CD14-positive monocyte (primary cell): ENCODE data around the gene CREBBP. TPM values are rescaled to one million over a fixed set of nuclear protein-coding genes. Genes with fewer than 3 reads are reported as not detected.

Experiments
- DNase-seq, 3 donors: peaks; one replicate each; pipeline ENCODE4 v3.0.0-alpha.2; 2011 to 2022
- H2AFZ ChIP-seq: 2 replicates; pipeline ENCODE4 v1.6.0; 2012; ENCODE audit warnings: mild to moderate bottlenecking, low read depth, low read length, inconsistent platforms; ENCODE audit not compliant: insufficient read depth, poor library complexity, severe bottlenecking
- H3K27ac ChIP-seq, 2 donors: 1 replicate in 1 of 2; 2 replicates in 1 of 2; pipeline ENCODE4 v1.5.1; 2012 to 2013; ENCODE audit warnings: low read length in 2 of 2, control low read depth in 1 of 2, inconsistent platforms in 1 of 2, low read depth in 1 of 2, mild to moderate bottlenecking in 1 of 2
- H3K27me3 ChIP-seq, 2 donors: one replicate each; pipeline versions ENCODE4 v1.6.0 to v1.6.1; 2011 to 2013; ENCODE audit warnings: low read length in 2 of 2; ENCODE audit not compliant: control insufficient read depth in 2 of 2, insufficient read depth in 2 of 2
- H3K36me3 ChIP-seq, 2 donors: replicated peaks in 1 of 2; 1 replicate in 1 of 2; 2 replicates in 1 of 2; pipeline versions ENCODE4 v1.5.1 to v1.6.1; 2012 to 2013; ENCODE audit warnings: low read length in 2 of 2, control low read depth in 1 of 2, inconsistent platforms in 1 of 2, mild to moderate bottlenecking in 1 of 2; ENCODE audit not compliant: insufficient read depth in 2 of 2, control insufficient read depth in 1 of 2
- H3K4me1 ChIP-seq, 2 donors: 1 replicate in 1 of 2; 2 replicates in 1 of 2; pipeline versions ENCODE4 v1.5.1 to v1.6.1; 2012 to 2013; ENCODE audit warnings: low read length in 2 of 2, control low read depth in 1 of 2, inconsistent platforms in 1 of 2, mild to moderate bottlenecking in 1 of 2, moderate library complexity in 1 of 2; ENCODE audit not compliant: insufficient read depth in 2 of 2, control insufficient read depth in 1 of 2
- H3K4me2 ChIP-seq: replicated peaks from 2 replicates; pipeline ENCODE3; 2012; ENCODE audit warnings: low read length, moderate library complexity, mild to moderate bottlenecking; ENCODE audit not compliant: poor library complexity, severe bottlenecking; ENCODE audit errors: extremely low read depth
- H3K4me3 ChIP-seq, 3 experiments: fragments of 200-600 bp in 1 of 3; sonication (generic) in 1 of 3; replicated peaks in 1 of 3; 1 replicate in 2 of 3; 2 replicates in 1 of 3; pipeline ENCODE4 v1.5.1; 2011 to 2013; ENCODE audit warnings: low read length in 3 of 3, mild to moderate bottlenecking in 3 of 3, control low read depth in 2 of 3, low read depth in 2 of 3, inconsistent platforms in 1 of 3, moderate library complexity in 1 of 3
- H3K79me2 ChIP-seq: 2 replicates; pipeline ENCODE4 v1.6.0; 2012; ENCODE audit warnings: mild to moderate bottlenecking, control low read depth, inconsistent platforms, low read length, moderate library complexity; ENCODE audit not compliant: insufficient read depth
- H3K9ac ChIP-seq: 2 replicates; pipeline ENCODE4 v1.6.0; 2017; ENCODE audit warnings: low read length, mild to moderate bottlenecking; ENCODE audit not compliant: insufficient read depth, poor library complexity, severe bottlenecking
- H3K9me3 ChIP-seq, 2 donors: replicated peaks in 1 of 2; 1 replicate in 1 of 2; 2 replicates in 1 of 2; pipeline versions ENCODE4 v1.5.1 to v1.6.1; 2012 to 2013; ENCODE audit warnings: low read length in 2 of 2, control low read depth in 1 of 2; ENCODE audit not compliant: control insufficient read depth in 1 of 2, insufficient read depth in 1 of 2
- H4K20me1 ChIP-seq: 2 replicates; pipeline ENCODE4 v1.6.0; 2012; ENCODE audit warnings: mild to moderate bottlenecking, low read length, control low read depth, moderate library complexity; ENCODE audit not compliant: insufficient read depth
- H3K27ac Mint-ChIP-seq, 7 donors: one replicate each; pipeline ENCODE4 v1.8.0; 2020; ENCODE audit warnings: mild to moderate bottlenecking in 7 of 7, mixed read lengths in 7 of 7, moderate library complexity in 6 of 7, inconsistent platforms in 2 of 7
- H3K27me3 Mint-ChIP-seq, 3 donors: one replicate each; pipeline ENCODE4 v1.8.0; 2021 to 2022; ENCODE audit warnings: low read depth in 3 of 3, mild to moderate bottlenecking in 3 of 3, mixed read lengths in 3 of 3, moderate library complexity in 3 of 3, inconsistent platforms in 1 of 3
- H3K36me3 Mint-ChIP-seq, 2 donors: one replicate each; pipeline ENCODE4 v1.8.0; 2020; ENCODE audit warnings: mixed read lengths in 2 of 2, inconsistent platforms in 1 of 2, mild to moderate bottlenecking in 1 of 2
- H3K4me1 Mint-ChIP-seq: one replicate; pipeline ENCODE4 v1.8.0; 2020; ENCODE audit warnings: mild to moderate bottlenecking, mixed read lengths
- H3K4me3 Mint-ChIP-seq, 2 donors: one replicate each; pipeline ENCODE4 v1.8.0; 2020; ENCODE audit warnings: mild to moderate bottlenecking in 2 of 2, mixed read lengths in 2 of 2, moderate library complexity in 1 of 2
- H3K9me3 Mint-ChIP-seq, 7 donors: one replicate each; pipeline ENCODE4 v1.8.0; 2020 to 2022; ENCODE audit warnings: mixed read lengths in 7 of 7, mild to moderate bottlenecking in 6 of 7, moderate library complexity in 6 of 7, inconsistent platforms in 2 of 7
- CTCF ChIP-seq: fragments of 200-600 bp; IDR thresholded peaks from one replicate; pipeline ENCODE4 v1.8.0; 2022; ENCODE audit warnings: antibody characterized with exemption, mild to moderate bottlenecking
- WGBS: methylation state at CpG from one replicate; pipeline ENCODE4 v1.1.5; 2013; ENCODE audit warnings: missing lambda C conversion rate; ENCODE audit not compliant: insufficient coverage; 5-methylcytosine and 5-hydroxymethylcytosine counted together
- intact Hi-C, 2 donors: fragments of 100-400 bp; cut with micrococcal nuclease; formaldehyde crosslinking; loops; one replicate each; pipeline versions ENCODE4 v1.15.0 to v1.15.1; 2023
- polyA plus RNA-seq, 3 donors: library from polyadenylated mRNA; depleted of rRNA in 1 of 3; unstranded in 2 of 3; stranded (reverse) in 1 of 3; fragments of 300-500 nt in 2 of 3; fragments of >200 nt in 1 of 3; fragmentation: Illumina TruSeq in 2 of 3; gene quantifications; 1 replicate in 2 of 3; 2 replicates in 1 of 3; pipeline ENCODE4 v1.2.3, GENCODE V29; 2012 to 2021

CREBBP gene
- polyA plus RNA-seq, 3 donors: 2.1 to 26.9 (median 6.2) TPM

- no peak for DNase-seq
- Mint-ChIP-seq H3K27me3 (peaks cover 9 to 12% (median 9%) of the 10 kb centered on the region in 3 donors), H3K4me3 (no peak overlapping the region), H3K27ac (peak overlapping the region in 1 of 7 donors; percentile 72), H3K4me1 (no peaks in the 10 kb centered on the region), H3K36me3 (no peaks in the 10 kb centered on the region), H3K9me3 (peaks cover 13 to 28% (median 20%) of the 10 kb centered on the region in 7 donors)
- H3K36me3 ChIP-seq: no peaks in the 10 kb centered on the region
- intact Hi-C loops: no loop called here
- peaks cover 0 to 27% of the 10 kb centered on the region in 2 donors for H3K9me3 ChIP-seq
- H3K27me3 ChIP-seq: no peaks in the 10 kb centered on the region
- H3K4me1 ChIP-seq: no peaks in the 10 kb centered on the region
- no peaks in the 10 kb centered on the region for H3K79me2 ChIP-seq
- 96% methylated on average over 12 of the region's 17 CpGs for WGBS
- TF ChIP-seq CTCF: no peak
- no peak overlapping the region for H2AFZ ChIP-seq
- H3K27ac ChIP-seq: no peak overlapping the region
- no peak overlapping the region for H3K4me3 ChIP-seq
- H3K4me2 ChIP-seq: no peak overlapping the region
- H3K9ac ChIP-seq: no peak overlapping the region
- no peaks in the 10 kb centered on the region for H4K20me1 ChIP-seq
Observed at GRCh38 chr16:3915426-3916260, 35.1 kb upstream of the CREBBP start.

GRCh38 chr16:3912897-3913296 is 32.4 kb upstream of the CREBBP start:
- no peak overlapping the region for H3K4me3 Mint-ChIP-seq

More at GRCh38 chr16:3912897-3913296, 32.4 kb upstream of the CREBBP start:
- Histone ChIP-seq H3K4me3 (no peak overlapping the region), H2AFZ (no peak overlapping the region), H4K20me1 (no peaks in the 10 kb centered on the region), H3K4me2 (no peak overlapping the region), H3K9me3 (peaks cover 0 to 11% of the 10 kb centered on the region in 2 donors), H3K4me1 (no peaks in the 10 kb centered on the region), H3K9ac (no peak overlapping the region), H3K79me2 (no peaks in the 10 kb centered on the region), H3K27ac (no peak overlapping the region), H3K27me3 (no peaks in the 10 kb centered on the region), H3K36me3 (no peaks in the 10 kb centered on the region)
- no peaks in the 10 kb centered on the region for H3K36me3 Mint-ChIP-seq
- H3K27me3 Mint-ChIP-seq: peaks cover 4 to 15% (median 9%) of the 10 kb centered on the region in 3 donors
- no peak for DNase-seq
- peaks cover 3% of the 10 kb centered on the region for H3K4me1 Mint-ChIP-seq
- H3K9me3 Mint-ChIP-seq: peaks cover 3 to 14% (median 6%) of the 10 kb centered on the region in 7 donors
- intact Hi-C loops: no loop called here
- TF ChIP-seq CTCF: no peak
- WGBS: 80% methylated on average over 1 of the region's 6 CpGs
- no peak overlapping the region for H3K27ac Mint-ChIP-seq
